ELF-1 (cell line): ENCODE measurements around the gene BCL2.
"Not testable (repeated sequence)": the region's sequence is repeated elsewhere in the genome, so short reads cannot be mapped to it uniquely, and the experiment has no call there.

ENCODE experiments used
- DNase-seq: peaks from one replicate; pipeline ENCODE4 v3.0.0-alpha.2; 2016; ENCODE audit warnings: low read depth, low spot score

Gene BCL2

DNA sequence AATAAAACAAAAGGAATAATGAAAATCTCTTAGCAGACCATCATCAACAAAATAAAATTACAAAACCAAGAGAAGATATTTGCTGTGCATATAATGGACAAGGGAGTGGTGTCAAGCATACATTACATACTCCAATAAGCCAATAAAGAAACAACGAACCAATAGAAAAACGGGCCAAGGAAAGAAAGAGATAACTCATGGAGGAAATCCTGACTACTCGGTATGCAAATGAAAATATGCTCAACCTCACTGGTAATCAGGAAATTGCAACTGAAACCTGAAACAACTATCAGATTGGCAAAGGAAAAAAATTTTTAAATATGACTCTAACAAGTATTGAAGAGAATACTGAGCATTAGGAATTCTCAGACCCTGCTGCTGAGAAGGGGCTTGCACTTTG, 84.7 kb downstream of the BCL2 start:
- no peak for DNase-seq

DNA sequence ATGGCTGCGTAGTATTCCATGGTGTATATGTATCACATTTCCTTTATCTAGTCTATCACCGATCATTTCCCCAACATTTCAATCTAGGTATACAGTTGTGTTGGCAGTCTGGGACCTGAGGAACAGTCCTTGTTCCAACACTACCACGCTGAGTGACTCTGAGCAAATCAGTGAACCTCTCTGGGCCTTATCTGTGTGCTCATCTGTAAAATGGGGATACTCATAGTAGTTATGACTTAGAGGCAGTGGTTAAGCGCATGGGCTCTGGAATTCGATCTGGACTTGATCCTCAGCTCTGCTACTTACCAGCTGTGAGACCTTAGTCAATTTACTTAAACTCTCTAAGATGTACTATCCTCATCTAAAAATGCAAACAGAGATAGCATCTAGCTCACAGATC, 85.1 kb downstream of the BCL2 start:
- no peak for DNase-seq

DNA sequence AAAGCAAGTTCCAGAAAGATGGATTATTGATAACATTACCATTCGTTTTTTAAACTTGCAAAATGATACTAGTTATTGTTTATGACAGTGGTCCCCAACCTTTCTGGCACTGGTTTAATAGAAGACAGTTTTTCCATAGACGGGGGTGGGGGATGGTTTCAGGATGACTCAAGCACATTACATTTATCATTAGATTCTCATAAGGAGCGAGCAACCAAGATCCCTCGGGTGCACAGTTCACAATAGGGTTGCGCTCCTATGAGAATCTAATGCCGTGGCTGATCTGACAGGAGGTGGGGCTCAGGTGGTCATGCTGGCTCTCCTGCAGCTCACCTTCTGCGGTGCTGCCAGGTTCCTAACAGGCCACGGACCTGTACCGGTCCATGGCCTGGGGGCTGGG, 86.2 kb downstream of the BCL2 start:
- no peak for DNase-seq

DNA sequence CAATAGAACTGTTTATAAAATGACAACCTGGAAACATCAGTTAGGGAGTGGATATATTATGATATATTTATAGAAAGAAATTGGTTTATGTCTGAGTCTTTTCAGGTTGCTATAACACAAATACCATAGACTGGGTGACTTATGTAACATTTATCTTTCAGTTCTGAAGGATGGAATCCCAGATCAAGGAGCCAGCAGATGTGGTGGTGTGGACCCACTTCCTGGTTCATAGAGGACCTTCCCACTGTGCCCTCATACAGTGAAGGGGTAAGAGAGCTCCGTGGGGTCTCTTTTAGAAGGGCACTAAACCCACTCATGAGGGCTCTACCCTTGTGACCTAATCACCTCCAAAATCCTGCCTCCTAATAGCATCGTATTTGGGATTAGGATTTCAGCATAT, 86.7 kb downstream of the BCL2 start:
- DNase-seq = no peak

DNA sequence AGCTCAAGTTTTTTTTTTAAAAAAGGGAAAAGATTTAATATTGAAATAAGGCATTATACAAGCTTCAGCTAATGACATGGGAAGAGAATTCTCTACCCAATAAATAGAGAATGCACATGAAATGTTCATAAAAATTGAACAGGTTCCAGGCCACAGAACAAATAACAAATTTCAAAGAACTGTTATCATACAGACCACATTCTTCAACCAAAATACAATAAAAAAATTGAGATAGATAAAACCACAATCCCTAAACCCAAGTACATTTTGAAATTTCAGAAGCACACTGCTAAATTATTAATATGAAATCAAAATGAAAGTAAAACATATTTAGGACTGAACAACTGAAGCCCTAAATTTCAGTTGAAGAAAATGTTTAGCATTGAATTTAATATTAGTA, 89.6 kb downstream of the BCL2 start:
- no peak for DNase-seq

DNA sequence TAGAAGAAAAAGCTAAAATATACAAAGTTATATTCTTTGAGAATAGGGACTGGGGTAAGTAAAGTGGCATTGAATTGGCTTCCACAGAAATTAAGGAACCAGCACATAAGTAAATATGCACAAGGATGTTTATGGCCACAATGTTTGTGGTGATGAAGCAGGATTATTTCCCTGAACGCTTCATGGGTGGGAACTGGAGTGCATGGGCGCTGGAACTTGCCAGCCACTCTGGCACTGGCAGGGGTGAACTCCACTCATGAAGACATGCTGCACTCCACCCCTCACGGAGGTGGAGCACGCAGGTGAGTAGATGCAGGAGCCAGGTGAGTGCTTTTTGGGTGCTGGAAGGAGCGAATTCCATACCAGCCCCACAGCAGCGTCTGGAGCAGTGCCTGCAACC, 94.1 kb downstream of the BCL2 start:
- no peak for DNase-seq

DNA sequence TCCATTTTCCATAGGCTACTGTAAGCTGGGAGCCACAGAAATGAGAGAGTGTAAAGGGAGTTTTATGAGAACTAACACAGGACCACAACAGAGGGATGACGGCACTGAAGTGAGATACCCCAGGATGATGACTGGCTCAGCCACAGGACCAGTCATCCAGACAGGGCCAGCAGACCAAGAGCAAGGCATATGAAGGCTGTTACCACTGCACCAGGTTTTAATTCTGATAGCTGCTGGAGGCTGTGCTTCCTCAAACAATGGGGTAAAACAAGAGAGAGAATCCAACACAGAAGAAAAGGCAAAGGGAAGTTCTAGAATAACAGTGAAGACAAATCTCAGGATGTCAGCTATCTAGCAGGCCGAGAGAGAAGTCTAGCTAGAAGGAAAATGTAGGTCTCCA, 94.9 kb downstream of the BCL2 start:
- no peak for DNase-seq

DNA sequence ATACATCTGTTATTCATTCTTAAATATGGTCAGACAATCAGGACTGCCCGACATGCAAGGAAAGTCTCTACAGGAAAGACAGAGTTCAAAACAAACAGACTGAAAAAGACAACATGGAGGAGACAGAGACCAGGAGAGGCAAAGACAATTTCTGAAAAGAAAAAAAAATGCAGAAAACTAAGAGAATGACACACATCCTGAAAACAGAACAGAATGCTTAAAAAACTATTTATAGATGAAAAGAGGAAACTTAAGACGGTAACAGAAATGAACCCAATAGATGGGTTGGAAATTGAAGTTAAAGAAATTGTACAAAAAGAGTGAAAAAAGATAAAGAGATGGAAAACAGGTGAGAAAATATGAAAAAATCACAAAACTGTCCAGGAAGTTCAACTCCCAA, 95.7 kb downstream of the BCL2 start:
- DNase-seq = no peak

DNA sequence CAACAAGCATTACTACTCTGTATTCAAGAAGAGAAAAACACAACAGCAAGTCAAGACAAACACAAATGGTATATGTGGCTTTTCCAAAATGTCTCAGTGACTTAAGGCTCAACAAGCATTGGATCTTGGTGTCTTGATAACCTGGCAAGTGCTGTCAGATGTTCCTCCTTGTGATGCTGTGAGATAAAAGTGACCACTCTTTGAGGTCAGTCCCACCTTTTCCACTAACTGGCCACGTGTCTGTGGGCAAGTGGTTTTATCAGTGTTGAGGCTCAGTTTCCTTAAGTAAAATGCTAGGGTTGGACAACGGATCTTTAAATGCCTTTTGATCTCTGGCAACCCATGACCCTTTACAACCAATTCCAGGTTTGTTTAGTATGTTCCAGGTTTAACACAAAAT, 98.7 kb downstream of the BCL2 start:
- DNase-seq = no peak

DNA sequence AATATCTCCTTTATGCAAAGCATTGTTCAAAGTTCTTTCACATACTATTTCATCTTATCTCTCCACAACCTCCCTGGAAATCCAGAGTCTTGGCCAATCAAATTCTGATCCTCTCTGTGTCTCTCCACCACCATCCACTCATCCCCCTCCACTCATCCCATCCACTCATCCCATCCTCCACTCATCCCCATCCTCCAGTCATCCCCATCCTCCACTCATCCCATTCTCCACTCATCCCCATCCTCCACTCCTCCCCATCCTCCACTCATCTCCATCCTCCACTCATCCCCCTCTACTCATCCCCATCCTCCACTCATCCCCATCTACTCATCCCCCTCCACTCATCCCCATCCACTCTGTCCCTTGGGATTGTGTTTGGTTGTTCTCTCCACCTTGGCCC, 101.1 kb downstream of the BCL2 start:
- no peak for DNase-seq

DNA sequence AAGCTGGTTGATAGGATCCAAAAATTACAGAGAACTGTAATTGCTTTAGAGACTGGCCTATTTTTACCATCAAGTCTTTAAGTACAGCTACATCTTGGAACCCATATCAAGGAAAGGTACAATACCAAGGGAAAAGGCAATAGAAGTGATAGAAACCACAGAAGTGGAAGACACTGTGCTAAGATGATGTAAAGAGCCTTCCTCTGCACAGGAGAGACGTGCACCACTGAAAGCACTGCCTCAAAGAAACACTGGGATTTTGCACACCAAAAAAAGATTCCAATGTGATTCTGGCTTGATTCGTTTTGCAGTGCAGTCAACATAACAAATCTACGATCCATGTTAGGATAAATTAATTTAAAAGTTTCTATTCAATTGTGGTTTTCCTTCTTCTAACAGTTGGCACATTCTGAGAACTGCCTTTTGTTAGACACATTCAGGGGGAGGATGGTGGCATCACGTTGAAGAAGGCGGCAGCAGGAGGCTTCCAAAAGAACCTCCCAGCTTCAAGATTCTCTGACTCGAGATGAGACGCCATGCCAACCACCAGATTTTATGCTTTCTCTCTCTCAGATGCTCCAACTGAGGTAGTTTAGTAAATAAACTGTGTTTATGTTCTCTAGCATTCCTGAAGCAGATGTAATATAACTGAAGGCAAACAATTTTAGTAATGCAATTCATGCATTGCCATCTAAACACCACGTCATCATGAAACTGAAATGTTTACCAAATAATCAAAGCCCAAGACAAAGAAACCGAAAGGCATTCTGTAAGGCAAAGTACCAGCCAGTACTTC, 102.9 kb downstream of the BCL2 start:
- DNase-seq = no peak

DNA sequence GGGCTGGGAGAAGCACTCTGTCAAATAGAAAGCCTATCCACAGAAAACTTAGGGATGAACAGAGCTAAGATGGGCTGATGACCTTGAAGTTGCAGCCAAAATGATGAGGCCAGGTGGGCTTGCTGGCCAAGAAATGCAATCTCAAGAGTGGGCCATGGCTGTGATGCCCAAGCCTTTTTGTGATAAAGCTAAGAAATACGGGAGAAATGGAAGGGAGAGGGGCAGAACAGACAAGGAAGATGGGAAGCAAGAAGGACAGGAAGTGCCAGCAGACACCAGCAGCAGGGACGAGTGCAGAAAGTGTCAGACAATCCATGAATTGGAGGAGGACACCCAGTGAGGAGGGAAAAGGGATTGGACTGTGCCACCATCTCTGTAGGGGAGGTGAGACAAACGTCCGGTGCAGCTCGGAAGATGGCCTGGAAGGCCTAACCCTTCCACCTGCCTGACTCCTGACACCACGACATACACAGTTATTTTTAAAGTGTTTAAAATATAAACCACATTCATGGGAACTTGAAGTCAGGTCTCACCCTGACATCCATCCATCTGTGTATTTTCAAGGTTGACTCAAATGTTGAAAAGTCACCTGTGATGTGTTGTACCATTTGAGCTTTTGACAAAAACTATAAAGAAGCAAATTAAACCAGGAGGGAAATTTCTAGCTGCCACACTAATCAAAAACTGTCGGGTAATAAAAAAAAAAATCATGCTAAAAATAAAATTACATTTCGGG, 105.5 kb downstream of the BCL2 start:
- no peak for DNase-seq

DNA sequence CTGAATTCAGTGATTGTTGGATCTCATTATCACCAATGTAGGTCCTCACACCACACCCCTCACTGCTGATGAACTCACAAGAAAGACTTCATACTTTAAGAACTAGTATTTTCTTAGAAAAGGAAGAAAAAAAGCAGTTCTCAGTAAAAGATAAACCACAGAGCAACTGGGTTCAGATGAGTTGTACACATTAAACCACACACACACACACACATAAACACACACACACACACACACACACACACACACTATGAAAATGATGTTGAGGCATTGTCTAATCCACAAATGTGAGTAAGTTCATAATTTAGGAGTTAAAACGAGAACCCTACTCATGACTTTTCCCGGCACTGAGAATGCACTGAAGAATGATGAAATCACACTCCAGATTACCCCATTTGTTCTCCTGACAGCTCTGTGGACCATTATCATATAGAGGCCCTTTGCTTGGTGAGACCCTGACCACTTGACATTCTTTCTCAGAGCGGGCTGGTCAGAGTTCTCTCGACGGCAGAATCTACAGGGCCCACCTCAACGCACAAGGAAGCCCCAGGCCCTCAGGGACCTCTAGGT, 106.2 kb downstream of the BCL2 start:
- DNase-seq = no peak

DNA sequence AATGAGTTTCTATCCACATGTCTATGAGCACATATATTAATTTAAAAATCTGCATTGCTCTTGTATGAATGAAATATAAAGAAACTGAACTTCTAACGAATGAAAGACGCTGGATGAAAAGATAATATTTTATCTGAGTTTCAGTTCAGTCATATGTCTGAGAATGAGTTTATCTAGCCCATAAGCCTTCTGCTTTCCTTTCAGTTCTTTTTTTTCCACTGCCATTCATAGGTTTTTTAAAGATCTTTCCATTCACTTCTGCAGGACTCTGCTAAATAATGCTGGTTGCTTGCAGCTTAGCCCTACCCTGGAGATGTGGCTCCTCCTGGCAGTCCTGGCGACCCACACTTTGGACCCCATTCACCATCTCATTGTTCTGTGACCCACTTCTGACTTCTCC, 109.0 kb downstream of the BCL2 start:
- no peak for DNase-seq

DNA sequence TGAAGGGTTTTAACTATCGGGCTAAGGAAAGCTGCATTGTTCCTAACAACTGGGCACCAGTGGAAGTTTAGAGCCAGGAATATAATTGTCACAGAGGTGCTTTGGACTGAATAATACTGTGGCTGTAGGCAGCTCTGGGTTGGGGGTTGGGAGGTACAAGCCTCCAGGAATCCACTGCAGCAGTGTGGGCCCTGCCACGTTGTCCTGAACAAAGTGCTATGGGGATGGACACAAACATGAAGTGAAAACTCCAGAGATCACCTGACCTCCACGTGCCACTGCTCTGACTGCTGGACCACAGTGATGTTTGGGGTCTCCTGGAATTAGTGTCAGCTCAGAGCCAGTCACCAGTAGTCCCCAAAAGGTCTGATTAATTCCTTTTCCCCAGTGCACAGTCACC, 110.9 kb downstream of the BCL2 start:
- no peak for DNase-seq

DNA sequence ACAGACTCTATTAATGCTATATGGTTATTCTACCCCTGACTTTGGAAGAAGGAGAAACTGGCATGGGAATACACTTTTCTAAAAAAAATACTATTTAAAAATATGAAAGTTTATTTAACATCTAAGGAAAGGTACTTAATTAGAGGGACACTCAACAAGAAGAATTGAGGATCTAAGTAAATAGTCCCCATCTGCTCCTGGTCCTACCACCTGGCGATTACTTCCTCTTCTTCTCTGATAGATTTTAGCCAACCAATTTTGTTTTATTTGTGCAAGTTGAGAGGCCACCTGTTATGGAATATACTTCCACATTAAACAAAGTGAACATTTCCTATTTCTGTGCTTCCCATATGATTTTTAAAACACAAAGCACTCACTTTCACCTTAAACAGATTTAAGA, 111.7 kb downstream of the BCL2 start:
- no peak for DNase-seq

DNA sequence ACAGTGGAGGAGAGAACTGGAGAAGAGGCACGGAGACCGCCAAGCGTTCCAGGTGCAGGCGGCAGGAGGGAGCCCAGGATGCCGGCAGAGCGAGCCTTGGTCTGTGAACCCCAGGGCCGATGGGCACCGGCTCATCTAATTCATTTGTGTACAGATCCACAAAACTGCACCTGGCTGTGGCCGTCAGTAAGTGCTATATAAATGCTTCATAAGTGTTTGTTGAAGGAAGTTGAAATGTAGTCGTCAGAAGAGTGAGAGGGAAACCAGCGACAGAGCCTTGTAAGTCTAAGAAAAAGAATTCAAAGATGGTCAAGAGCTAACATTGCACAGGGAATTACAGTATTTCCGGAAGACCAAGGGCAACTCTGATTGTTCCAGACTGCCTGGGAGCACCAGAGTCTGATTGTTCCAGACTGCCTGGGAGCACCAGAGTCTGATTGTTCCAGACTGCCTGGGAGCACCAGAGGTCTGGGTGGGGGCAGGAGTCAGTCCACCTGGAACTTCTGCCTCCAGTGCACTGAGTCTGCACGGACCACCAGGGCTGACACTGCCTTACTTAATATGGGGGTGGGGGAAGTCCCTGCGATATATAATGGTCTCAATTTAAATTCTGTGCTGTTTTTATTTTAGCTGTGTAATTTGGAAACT, 112.3 kb downstream of the BCL2 start:
- no peak for DNase-seq

DNA sequence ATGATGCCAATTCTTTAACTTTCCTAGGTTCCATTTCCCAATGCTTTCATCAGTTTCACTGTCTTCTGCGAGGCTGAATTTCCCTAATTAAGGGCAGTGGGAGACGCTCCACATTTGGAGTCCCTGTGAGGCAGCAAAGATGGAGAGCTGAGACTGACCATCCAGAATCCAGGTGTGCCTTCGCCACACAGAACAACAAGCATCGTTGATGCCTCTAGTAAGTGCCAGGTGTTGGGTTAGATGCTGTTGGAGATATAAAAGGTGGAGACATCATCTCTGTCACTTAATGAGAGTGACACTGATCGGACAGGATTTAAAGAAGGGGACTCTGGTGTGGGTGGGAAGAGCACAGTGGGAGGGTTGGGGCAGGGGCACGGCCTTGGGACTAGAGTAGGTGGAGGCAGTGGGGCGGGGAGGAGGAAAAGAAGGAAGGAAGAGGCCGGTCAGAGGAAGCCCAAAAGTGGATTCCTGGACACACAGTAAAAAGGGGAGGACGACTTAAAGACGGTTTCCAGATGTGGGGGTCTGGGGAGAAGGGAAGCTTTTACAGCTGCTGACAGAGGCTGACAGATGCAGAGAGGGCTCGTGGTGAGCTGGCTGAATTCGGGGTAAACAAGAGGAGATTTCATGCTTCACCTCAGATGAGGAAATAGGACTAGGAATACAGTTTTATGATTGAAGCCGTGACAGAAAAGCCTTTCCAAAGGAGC, 113.0 kb downstream of the BCL2 start:
- DNase-seq = no peak

DNA sequence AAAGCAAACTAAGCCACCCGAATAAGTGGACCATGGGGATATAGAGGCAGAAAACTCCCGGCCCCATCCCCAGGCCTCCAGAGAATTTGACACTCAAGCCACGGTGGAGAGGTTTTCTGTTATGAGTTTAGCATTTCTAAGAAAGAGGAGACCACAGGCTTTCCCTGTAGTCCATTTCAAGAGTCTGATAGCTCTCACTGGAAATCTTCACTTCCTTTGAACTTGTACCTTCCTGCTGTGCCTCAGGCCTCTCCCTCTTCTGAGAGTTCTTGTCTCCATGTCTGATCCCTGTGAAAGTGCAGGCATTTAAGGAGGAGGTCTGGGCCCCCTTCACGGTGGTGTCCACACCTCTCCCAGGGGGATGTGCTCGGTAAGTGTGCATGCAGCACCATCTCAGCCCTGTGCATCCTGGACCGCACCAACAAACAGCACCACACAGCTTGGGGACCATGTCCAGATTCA, 113.7 kb downstream of the BCL2 start:
- DNase-seq = no peak

DNA sequence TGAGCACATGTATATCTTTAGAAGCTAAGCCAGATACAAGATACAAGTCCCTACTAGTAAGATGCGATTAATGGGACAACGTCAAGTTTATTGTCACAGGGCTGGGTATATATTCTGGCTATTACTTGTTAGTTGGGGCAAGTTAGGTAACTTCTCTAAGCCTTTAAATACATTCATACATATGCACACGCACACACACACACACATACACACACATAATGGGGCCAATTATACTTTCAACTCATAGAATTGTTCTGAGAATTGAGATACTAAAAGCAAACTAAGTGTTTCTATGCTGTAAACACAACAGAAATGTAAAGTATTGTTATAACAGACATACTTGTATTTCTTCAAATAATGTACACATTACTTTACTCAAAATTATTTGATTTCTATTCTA, 116.1 kb downstream of the BCL2 start:
- no peak for DNase-seq

DNA sequence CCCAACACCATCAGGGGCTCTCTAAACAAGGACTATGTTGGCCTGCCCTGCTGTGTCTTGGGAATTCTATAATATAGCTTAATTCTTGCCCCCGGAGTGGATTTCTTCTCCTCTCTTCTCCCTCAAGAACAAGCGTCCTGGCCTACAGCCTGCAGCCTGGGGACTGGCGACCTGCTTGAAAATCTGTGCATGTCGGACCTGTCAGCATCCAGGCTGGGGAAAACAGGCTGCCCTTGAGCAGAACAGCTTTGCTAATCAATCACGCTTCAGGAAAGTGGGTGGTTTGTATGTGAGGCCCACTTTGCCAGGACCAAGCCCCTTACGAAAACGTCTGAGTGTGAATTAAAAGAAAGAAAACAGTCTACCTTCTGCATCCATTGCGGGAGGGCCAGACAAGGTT, 116.7 kb downstream of the BCL2 start:
- DNase-seq = no peak

DNA sequence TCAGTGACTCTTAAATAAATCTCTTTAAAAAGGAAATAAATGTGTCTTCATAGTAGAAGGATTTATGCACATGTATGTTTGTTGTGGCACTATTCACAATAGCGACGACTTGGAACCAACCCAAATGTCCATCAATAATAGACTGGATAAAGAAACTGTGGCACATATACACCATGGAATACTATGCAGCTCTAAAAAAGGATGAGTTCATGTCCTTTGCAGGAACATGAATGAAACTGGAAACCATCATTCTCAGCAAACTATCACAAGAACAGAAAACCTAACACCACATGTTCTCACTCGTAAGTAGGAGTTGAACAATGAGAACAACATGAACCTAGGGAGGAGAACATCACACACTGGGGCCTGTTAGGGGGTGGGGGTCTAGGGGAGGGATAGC, 118.1 kb downstream of the BCL2 start:
- DNase-seq = not testable (repeated sequence)
